Activated CD8-positive, alpha-beta T cell treated with anti-CD3 and anti-CD28 coated beads, Interleukin-2, amount 10 ng/mL, durations not matched to agents 7 days and 5 days (primary cell): ENCODE measurements around the gene RASL11B. TPM values are rescaled to one million over a fixed set of nuclear protein-coding genes. Genes with fewer than 3 reads are reported as not detected.

ENCODE experiments used
- ATAC-seq: fragments of 150-1000 bp; cut with Tn5 transposase; one replicate; pipeline ENCODE4 v1.10.0; 2021; ENCODE audit warnings: moderate library complexity
- CTCF ChIA-PET: fragments of 350-600 bp; sonication (Branson Sonifier 250); formaldehyde crosslinking; loops from one replicate; lab custom pipeline; 2021; ENCODE audit warnings: antibody characterized with exemption; lab: Charles Lee
- POLR2A ChIA-PET: fragments of 350-600 bp; sonication (Branson Sonifier 250); formaldehyde crosslinking; loops from one replicate; lab custom pipeline; 2021; ENCODE audit warnings: antibody characterized with exemption; lab: Charles Lee
- DNase-seq: peaks from one replicate; pipeline ENCODE4 v3.0.0-alpha.2; 2020
- H3K27ac Mint-ChIP-seq: one replicate; pipeline ENCODE4 v1.8.0; 2021; ENCODE audit warnings: mild to moderate bottlenecking, mixed read lengths
- H3K27me3 Mint-ChIP-seq: one replicate; pipeline ENCODE4 v1.8.0; 2021; ENCODE audit warnings: low read depth, mixed read lengths
- H3K36me3 Mint-ChIP-seq: one replicate; pipeline ENCODE4 v1.8.0; 2021; ENCODE audit warnings: low read depth, mixed read lengths
- H3K4me1 Mint-ChIP-seq: one replicate; pipeline ENCODE4 v1.8.0; 2021; ENCODE audit warnings: low read depth, mixed read lengths
- H3K4me3 Mint-ChIP-seq: one replicate; pipeline ENCODE4 v1.8.0; 2021; ENCODE audit warnings: mild to moderate bottlenecking, mixed read lengths
- H3K9me3 Mint-ChIP-seq: one replicate; pipeline ENCODE4 v1.8.0; 2022; ENCODE audit warnings: mixed read lengths; ENCODE audit not compliant: insufficient read depth
- total RNA-seq, 2 experiments: library from RNA; stranded (reverse); gene quantifications; one replicate each; pipeline ENCODE4 v1.2.3, GENCODE V29; 2021

The RASL11B gene
- total RNA-seq, 2 experiments from 2014 or later = 0.13 TPM; not detected in 1

- DNase-seq (no peak), ATAC-seq (no peak)
- CTCF ChIA-PET = no interaction called here
- Mint-ChIP-seq H3K4me3 (no peak overlapping the region), H3K36me3 (no peaks in the 10 kb centered on the region), H3K27ac (no peak overlapping the region), H3K4me1 (no peaks in the 10 kb centered on the region), H3K9me3 (no peaks in the 10 kb centered on the region), H3K27me3 (peaks cover 2% of the 10 kb centered on the region)
- POLR2A ChIA-PET = no interaction called here
These were observed 26.0 kb upstream of the RASL11B start for GRCh38 chr4:52836120-52836519.

- peaks cover 2% of the 10 kb centered on the region for H3K27me3 Mint-ChIP-seq
- POLR2A ChIA-PET = no interaction called here
- ATAC-seq = no peak
- CTCF ChIA-PET = no interaction called here
- H3K9me3 Mint-ChIP-seq = no peaks in the 10 kb centered on the region
- DNase-seq = no peak
- H3K4me3 Mint-ChIP-seq = no peak overlapping the region
- no peaks in the 10 kb centered on the region for H3K36me3 Mint-ChIP-seq
- H3K4me1 Mint-ChIP-seq = no peaks in the 10 kb centered on the region
- no peak overlapping the region for H3K27ac Mint-ChIP-seq
These were observed 25.4 kb upstream of the RASL11B start for GRCh38 chr4:52836678-52837077.

GRCh38 chr4:52837716-52838558 is 24.2 kb upstream of the RASL11B start:
- peaks cover 2% of the 10 kb centered on the region for H3K27me3 Mint-ChIP-seq
- no peak for DNase-seq
- H3K36me3 Mint-ChIP-seq = no peaks in the 10 kb centered on the region
- H3K4me1 Mint-ChIP-seq = no peaks in the 10 kb centered on the region
- ChIA-PET CTCF (no interaction called here), POLR2A (no interaction called here)
- H3K4me3 Mint-ChIP-seq = no peak overlapping the region
- H3K27ac Mint-ChIP-seq = no peak overlapping the region
- no peaks in the 10 kb centered on the region for H3K9me3 Mint-ChIP-seq
- no peak for ATAC-seq

GRCh38 chr4:52838729-52839586 is 23.2 kb upstream of the RASL11B start:
- peaks cover 2% of the 10 kb centered on the region for H3K27me3 Mint-ChIP-seq
- ATAC-seq = no peak
- no peak overlapping the region for H3K4me3 Mint-ChIP-seq
- H3K4me1 Mint-ChIP-seq = no peaks in the 10 kb centered on the region
- ChIA-PET CTCF (no interaction called here), POLR2A (no interaction called here)
- DNase-seq = no peak
- H3K27ac Mint-ChIP-seq = no peak overlapping the region
- H3K9me3 Mint-ChIP-seq = no peaks in the 10 kb centered on the region
- no peaks in the 10 kb centered on the region for H3K36me3 Mint-ChIP-seq

- DNase-seq (no peak), ATAC-seq (no peak)
- no peak overlapping the region for H3K4me3 Mint-ChIP-seq
- ChIA-PET CTCF (interaction anchor here (1.0 kb wide), 1 partner anchor 9 kb away, joined by 3 read pairs; no protein-coding TSS in a partner anchor), POLR2A (no interaction called here)
- peaks cover 2% of the 10 kb centered on the region for H3K27me3 Mint-ChIP-seq
- H3K27ac Mint-ChIP-seq = no peak overlapping the region
- H3K9me3 Mint-ChIP-seq = no peaks in the 10 kb centered on the region
- H3K4me1 Mint-ChIP-seq = no peaks in the 10 kb centered on the region
- H3K36me3 Mint-ChIP-seq = no peaks in the 10 kb centered on the region
These were observed 21.4 kb upstream of the RASL11B start for GRCh38 chr4:52840531-52841370.

- POLR2A ChIA-PET = no interaction called here
- no peak for ATAC-seq
These were observed 20.2 kb upstream of the RASL11B start for GRCh38 chr4:52841682-52842456.

GRCh38 chr4:52842792-52843191 is 19.3 kb upstream of the RASL11B start:
- Mint-ChIP-seq H3K36me3 (no peaks in the 10 kb centered on the region), H3K9me3 (no peaks in the 10 kb centered on the region), H3K27me3 (peaks cover 2% of the 10 kb centered on the region), H3K27ac (no peak overlapping the region), H3K4me1 (no peaks in the 10 kb centered on the region), H3K4me3 (no peak overlapping the region)
- ChIA-PET POLR2A (no interaction called here), CTCF (no interaction called here)
- ATAC-seq = no peak
- DNase-seq = no peak

More at GRCh38 chr4:52841682-52842456, 20.2 kb upstream of the RASL11B start:
- H3K27ac Mint-ChIP-seq = no peak overlapping the region
- H3K4me3 Mint-ChIP-seq = no peak overlapping the region
- CTCF ChIA-PET = interaction anchor here (1.0 kb wide), 1 partner anchor 10 kb away, joined by 3 read pairs; no protein-coding TSS in a partner anchor
- DNase-seq = no peak
- H3K9me3 Mint-ChIP-seq = no peaks in the 10 kb centered on the region
- H3K4me1 Mint-ChIP-seq = no peaks in the 10 kb centered on the region
- H3K36me3 Mint-ChIP-seq = no peaks in the 10 kb centered on the region
- H3K27me3 Mint-ChIP-seq = peaks cover 2% of the 10 kb centered on the region

GRCh38 chr4:52843351-52843750 is 18.8 kb upstream of the RASL11B start:
- no peaks in the 10 kb centered on the region for H3K36me3 Mint-ChIP-seq
- H3K4me3 Mint-ChIP-seq = no peak overlapping the region
- H3K27me3 Mint-ChIP-seq = no peaks in the 10 kb centered on the region
- no peak for ATAC-seq
- H3K4me1 Mint-ChIP-seq = no peaks in the 10 kb centered on the region
- no peaks in the 10 kb centered on the region for H3K9me3 Mint-ChIP-seq
- H3K27ac Mint-ChIP-seq = no peak overlapping the region
- ChIA-PET POLR2A (no interaction called here), CTCF (no interaction called here)
- DNase-seq = no peak

- no peaks in the 10 kb centered on the region for H3K36me3 Mint-ChIP-seq
- DNase-seq (no peak), ATAC-seq (no peak)
- no peaks in the 10 kb centered on the region for H3K9me3 Mint-ChIP-seq
- ChIA-PET POLR2A (no interaction called here), CTCF (no interaction called here)
- H3K27ac Mint-ChIP-seq = no peak overlapping the region
- no peaks in the 10 kb centered on the region for H3K4me1 Mint-ChIP-seq
- H3K4me3 Mint-ChIP-seq = no peak overlapping the region
- no peaks in the 10 kb centered on the region for H3K27me3 Mint-ChIP-seq
These were observed 18.2 kb upstream of the RASL11B start for GRCh38 chr4:52843958-52844357.

- H3K27ac Mint-ChIP-seq = no peak overlapping the region
- H3K9me3 Mint-ChIP-seq = no peaks in the 10 kb centered on the region
- no peaks in the 10 kb centered on the region for H3K36me3 Mint-ChIP-seq
- no peaks in the 10 kb centered on the region for H3K4me1 Mint-ChIP-seq
- CTCF ChIA-PET = interaction anchor here (1.3 kb wide), 1 partner anchor 67 kb away, joined by 3 read pairs; no protein-coding TSS in a partner anchor
- no peak for ATAC-seq
- no peak for DNase-seq
- POLR2A ChIA-PET = no interaction called here
- H3K4me3 Mint-ChIP-seq = no peak overlapping the region
- no peaks in the 10 kb centered on the region for H3K27me3 Mint-ChIP-seq
These were observed 17.5 kb upstream of the RASL11B start for GRCh38 chr4:52844596-52844995.

GRCh38 chr4:52846502-52846901 is 15.6 kb upstream of the RASL11B start:
- H3K4me1 Mint-ChIP-seq = no peaks in the 10 kb centered on the region
- POLR2A ChIA-PET = no interaction called here
- no peaks in the 10 kb centered on the region for H3K36me3 Mint-ChIP-seq

More at GRCh38 chr4:52846502-52846901, 15.6 kb upstream of the RASL11B start:
- peaks cover 7% of the 10 kb centered on the region for H3K27me3 Mint-ChIP-seq
- DNase-seq (no peak), ATAC-seq (no peak)
- no peak overlapping the region for H3K27ac Mint-ChIP-seq
- H3K4me3 Mint-ChIP-seq = no peak overlapping the region
- CTCF ChIA-PET = no interaction called here
- no peaks in the 10 kb centered on the region for H3K9me3 Mint-ChIP-seq
